ELR (cell line): ENCODE results near the gene CMPK1.

Source experiments
- DNase-seq: peaks from one replicate; pipeline ENCODE4 v3.0.0-alpha.2; 2015; ENCODE audit warnings: low read depth

Gene CMPK1

GRCh38 chr1:47396671-47397196, 63.1 kb downstream of the CMPK1 start:
- no peak for DNase-seq

DNA sequence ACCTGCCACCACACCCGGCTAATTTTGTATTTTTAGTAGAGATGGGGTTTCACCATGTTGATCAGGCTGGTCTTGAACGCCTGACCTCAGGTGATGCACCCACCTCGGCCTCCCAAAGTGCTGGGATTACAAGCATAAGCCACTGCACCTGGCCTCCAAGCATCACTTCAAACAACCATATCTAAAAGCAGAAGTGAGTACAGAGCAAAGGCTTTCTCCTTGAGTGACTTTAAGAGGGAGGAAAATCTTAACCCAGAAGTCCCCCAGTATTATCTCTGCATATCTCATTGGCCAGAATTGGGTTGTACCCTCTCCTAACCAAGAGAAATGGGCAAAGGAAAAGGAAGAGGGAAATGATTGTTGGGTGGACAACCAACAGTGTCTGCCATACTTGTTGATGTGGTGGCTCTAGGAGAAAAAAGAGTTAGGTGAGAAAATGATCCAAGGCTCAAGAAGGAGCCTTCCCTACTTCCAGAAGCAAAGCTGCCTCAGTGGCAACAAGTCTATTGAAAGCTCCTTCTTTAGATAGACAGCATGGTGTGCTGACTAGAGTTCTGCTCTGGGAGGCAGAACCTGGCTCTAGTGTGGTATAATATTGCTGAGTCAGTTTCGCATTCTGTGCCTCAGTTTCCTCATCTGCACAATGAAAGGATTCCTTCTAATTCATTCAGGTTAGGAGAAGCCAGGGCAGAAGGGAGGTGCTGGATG, 65.7 kb downstream of the CMPK1 start:
- no peak for DNase-seq

DNA sequence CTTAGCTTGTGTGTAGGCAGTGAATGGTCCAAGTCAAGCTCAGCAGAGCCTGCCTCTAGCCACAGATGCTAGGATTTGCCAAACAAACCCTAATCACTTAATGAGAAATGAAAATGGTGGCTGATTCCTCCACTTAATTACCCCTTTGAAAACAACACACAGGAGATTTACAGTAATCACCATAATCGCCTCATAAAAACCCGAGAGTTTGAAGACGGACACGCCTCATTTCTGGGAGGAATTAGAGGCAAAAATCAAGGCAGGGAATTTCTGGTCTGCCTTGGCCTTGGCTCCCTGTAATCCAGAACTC, 66.2 kb downstream of the CMPK1 start:
- DNase-seq = no peak

- DNase-seq = no peak
Measured at GRCh38 chr1:47401761-47402160, 68.2 kb downstream of the CMPK1 start.

GRCh38 chr1:47402591-47402990, 69.0 kb downstream of the CMPK1 start:
- DNase-seq = no peak

DNA sequence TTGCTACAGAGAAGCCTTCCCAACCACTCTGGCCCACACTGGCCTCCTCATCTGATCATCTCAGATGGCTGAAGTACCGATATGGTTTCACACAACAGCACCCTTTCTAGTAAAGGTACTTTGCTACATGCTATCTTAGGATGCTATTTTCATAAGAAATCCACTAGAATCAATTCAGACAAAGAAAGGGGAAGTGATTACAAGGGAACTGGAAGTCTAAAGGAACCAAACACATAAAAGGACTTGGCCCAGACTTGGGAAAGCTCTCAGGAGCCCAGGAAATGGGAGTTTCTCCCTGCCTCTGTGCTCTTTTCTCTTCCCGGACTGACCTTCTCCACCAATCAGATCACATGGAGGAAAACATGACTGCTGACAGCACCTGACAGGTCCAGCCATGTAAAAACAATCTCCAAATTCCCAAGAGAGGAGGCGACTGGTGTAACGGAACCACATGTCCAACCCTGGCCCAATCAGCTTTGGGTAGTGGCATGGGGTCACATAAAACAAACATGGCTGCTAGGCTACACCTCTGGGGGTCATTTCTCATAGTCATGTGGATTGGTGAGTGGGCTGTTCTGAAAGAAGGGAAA, 69.8 kb downstream of the CMPK1 start:
- no peak for DNase-seq

GRCh38 chr1:47405697-47406096, 72.1 kb downstream of the CMPK1 start:
- DNase-seq = no peak

GRCh38 chr1:47406966-47407365, 73.4 kb downstream of the CMPK1 start:
- DNase-seq = peak; percentile 46

- DNase-seq = peak; percentile 68
Measured at GRCh38 chr1:47407481-47407880, 73.9 kb downstream of the CMPK1 start.

- peak; percentile 89 for DNase-seq
Measured at GRCh38 chr1:47409311-47410067, 75.9 kb downstream of the CMPK1 start.

GRCh38 chr1:47410068-47410455, 76.5 kb downstream of the CMPK1 start:
- no peak for DNase-seq

DNA sequence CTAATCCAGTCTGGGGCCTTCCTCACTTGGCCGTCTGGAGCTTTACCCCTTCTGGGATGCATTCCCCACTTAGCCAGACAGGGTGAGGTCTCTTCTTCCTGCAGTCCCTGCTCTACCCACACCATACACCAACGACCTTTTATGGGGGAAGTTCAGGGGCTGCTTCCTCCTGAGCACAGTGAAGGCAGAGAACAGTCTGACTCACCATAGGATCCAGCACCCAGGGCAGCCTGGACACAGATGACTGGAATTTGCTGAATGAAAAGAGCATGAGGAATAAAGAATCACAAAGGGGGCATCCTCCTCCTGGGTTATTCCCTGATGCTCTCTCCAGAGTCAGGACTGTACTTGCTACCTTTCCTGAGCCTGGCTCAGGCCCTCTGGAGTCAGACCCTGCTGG, 77.8 kb downstream of the CMPK1 start:
- DNase-seq = peak; percentile 71

DNA sequence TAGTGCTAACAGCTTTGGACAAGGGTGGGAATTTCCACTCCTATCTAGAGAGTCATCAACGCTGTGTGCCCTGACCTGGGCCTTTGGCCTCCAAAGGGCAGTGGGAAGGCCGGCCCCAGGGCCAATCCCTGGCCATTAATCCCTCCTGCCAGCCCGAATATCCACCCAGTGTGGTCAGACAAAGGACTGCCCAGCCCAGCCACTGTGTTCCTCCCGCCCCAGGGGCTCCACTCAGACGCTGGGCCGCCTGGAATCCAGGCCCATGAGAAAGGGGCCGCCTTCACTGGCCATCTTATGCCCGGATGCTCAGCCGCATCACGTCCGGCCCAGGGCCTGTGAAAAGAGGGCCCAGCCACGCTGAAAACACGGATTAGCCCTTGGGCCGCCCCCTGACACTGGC, 78.8 kb downstream of the CMPK1 start:
- DNase-seq = no peak

GRCh38 chr1:47415728-47416318, 82.2 kb downstream of the CMPK1 start, which contains the start of gene FOXE3:
TSS of gene FOXE3 (plus strand) at chr1:47416285. CDS start at chr1:47416316, 31 bp downstream.
- DNase-seq = no peak

DNA sequence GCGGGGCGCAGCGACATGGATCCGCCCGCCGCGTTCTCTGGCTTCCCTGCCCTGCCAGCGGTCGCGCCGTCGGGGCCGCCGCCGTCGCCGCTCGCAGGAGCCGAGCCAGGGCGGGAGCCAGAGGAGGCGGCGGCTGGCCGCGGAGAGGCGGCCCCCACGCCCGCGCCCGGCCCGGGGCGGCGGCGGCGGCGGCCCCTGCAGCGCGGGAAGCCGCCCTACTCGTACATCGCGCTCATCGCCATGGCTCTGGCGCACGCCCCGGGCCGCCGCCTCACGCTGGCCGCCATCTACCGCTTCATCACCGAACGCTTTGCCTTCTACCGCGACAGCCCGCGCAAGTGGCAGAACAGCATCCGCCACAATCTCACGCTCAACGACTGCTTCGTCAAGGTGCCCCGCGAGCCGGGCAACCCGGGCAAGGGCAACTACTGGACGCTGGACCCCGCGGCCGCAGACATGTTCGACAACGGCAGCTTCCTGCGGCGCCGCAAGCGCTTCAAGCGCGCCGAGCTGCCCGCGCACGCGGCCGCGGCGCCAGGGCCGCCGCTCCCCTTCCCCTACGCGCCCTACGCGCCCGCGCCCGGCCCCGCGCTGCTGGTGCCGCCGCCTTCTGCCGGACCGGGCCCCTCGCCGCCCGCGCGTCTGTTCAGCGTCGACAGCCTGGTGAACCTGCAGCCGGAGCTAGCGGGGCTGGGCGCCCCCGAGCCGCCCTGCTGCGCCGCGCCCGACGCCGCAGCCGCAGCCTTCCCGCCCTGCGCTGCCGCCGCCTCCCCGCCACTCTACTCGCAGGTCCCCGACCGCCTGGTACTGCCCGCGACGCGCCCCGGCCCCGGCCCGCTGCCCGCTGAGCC, 83.0 kb downstream of the CMPK1 start:
- DNase-seq = no peak

GRCh38 chr1:47417170-47418044, 83.8 kb downstream of the CMPK1 start:
- no peak for DNase-seq

- DNase-seq = no peak
Measured at GRCh38 chr1:47418122-47418521, 84.5 kb downstream of the CMPK1 start.

DNA sequence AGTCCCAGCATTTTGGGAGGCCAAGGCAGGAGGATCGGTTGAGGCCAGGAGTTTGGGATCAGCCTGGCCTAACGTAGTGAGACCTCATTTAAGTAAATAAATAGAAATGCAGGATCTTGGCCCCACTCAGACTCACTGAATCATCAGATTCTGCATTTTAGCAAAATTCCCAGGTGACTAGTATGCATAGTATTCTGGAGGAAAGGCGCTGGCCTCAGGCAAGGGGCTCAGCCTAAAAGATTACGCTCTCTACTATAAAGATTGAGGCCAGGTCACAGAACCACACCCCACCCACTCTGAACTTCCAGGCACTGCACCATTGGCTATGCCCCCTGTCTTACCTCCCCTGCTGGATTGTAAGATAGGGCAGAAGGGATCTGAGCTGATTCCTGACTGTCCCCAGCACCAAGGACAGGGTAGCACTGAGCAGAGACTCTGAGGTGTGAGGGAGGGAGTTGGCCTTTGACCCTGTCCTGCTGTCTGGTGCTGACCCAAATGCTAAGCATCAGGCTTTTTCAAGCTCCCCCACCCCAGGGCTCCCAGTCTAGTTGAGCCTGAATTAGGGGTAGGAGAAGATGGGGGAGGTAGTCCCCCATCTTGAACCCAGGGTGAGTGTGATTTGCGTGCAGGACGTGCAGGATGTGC, 85.2 kb downstream of the CMPK1 start:
- peak; percentile 41 for DNase-seq

GRCh38 chr1:47420547-47420946, 87.0 kb downstream of the CMPK1 start:
- no peak for DNase-seq

DNA sequence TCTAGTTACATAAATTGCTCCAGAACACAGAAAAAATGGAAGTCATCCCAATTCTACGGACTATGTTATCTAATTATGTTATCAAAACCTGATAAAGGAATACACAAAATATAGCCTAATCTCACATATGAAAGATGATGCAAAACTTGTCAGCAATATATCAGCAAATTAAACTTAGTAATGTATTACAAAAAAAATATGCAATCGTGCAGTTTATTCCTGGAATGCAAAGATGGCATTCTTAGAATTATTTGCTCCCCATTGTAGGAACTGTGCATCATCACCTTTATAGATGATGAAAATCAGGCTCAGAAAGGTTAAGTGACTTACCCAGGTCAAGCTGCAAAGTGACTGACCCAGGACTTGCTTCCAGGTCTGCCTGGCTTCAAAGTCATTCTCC, 90.3 kb downstream of the CMPK1 start:
- DNase-seq = no peak
